Neuronal stem cell (in vitro differentiated cells): ENCODE measurements around the gene BST1.

Experiments
- DNase-seq: peaks from one replicate; pipeline ENCODE4 v3.0.0-alpha.2; 2013; ENCODE audit warnings: low spot score
- H2AFZ ChIP-seq: one replicate; pipeline ENCODE4 v1.6.1; 2013; ENCODE audit warnings: mild to moderate bottlenecking, low read length, inconsistent platforms
- H2AK5ac ChIP-seq: 2 replicates; pipeline ENCODE4 v1.6.1; 2013; ENCODE audit warnings: low read depth, mild to moderate bottlenecking, inconsistent platforms, low read length, moderate library complexity, mixed read lengths
- H2BK120ac ChIP-seq: 2 replicates; pipeline ENCODE4 v1.6.1; 2013; ENCODE audit warnings: low read depth, mild to moderate bottlenecking, inconsistent platforms, low read length, moderate library complexity, mixed read lengths
- H2BK12ac ChIP-seq: one replicate; pipeline ENCODE4 v1.6.1; 2013; ENCODE audit warnings: low read length, inconsistent platforms
- H2BK15ac ChIP-seq: 2 replicates; pipeline ENCODE4 v1.6.1; 2013; ENCODE audit warnings: mild to moderate bottlenecking, low read length, inconsistent platforms, mixed read lengths
- H2BK5ac ChIP-seq: one replicate; pipeline ENCODE4 v1.6.1; 2013; ENCODE audit warnings: inconsistent platforms, mild to moderate bottlenecking, low read length, moderate library complexity
- H3K14ac ChIP-seq: one replicate; pipeline ENCODE4 v1.6.1; 2013; ENCODE audit warnings: low read length, inconsistent platforms
- H3K18ac ChIP-seq: 2 replicates; pipeline ENCODE4 v1.6.1; 2013; ENCODE audit warnings: low read length, inconsistent platforms
- H3K23ac ChIP-seq: 2 replicates; pipeline ENCODE4 v1.6.1; 2013; ENCODE audit warnings: low read depth, mild to moderate bottlenecking, mixed read lengths, low read length, inconsistent platforms; ENCODE audit not compliant: poor library complexity
- H3K27ac ChIP-seq: replicated peaks from 3 replicates; pipeline ENCODE4 v1.5.1; 2013; ENCODE audit warnings: low read length, inconsistent platforms
- H3K27me3 ChIP-seq, 3 experiments: 2 replicates each; pipeline ENCODE4 v1.6.1; 2013; ENCODE audit warnings: low read length in 3 of 3, mild to moderate bottlenecking in 2 of 3, inconsistent platforms in 1 of 3, low read depth in 1 of 3, mixed read lengths in 1 of 3, moderate library complexity in 1 of 3; ENCODE audit not compliant: control insufficient read depth in 3 of 3, insufficient read depth in 3 of 3
- H3K36me3 ChIP-seq, 2 donors: replicated peaks in 1 of 2; 2 replicates each; pipeline ENCODE4 v1.6.1; 2013; ENCODE audit warnings: low read length in 2 of 2; ENCODE audit not compliant: control insufficient read depth in 2 of 2, insufficient read depth in 2 of 2
- H3K4ac ChIP-seq: 2 replicates; pipeline ENCODE4 v1.6.1; 2013; ENCODE audit warnings: inconsistent platforms, mild to moderate bottlenecking, low read length, moderate library complexity
- H3K4me1 ChIP-seq, 2 donors: 1 replicate in 1 of 2; 2 replicates in 1 of 2; pipeline ENCODE4 v1.6.1; 2013; ENCODE audit warnings: low read length in 2 of 2, low read depth in 1 of 2; ENCODE audit not compliant: control insufficient read depth in 2 of 2, insufficient read depth in 1 of 2
- H3K4me2 ChIP-seq: one replicate; pipeline ENCODE4 v1.6.1; 2013; ENCODE audit warnings: mild to moderate bottlenecking, low read length, inconsistent platforms; ENCODE audit not compliant: insufficient read depth, poor library complexity, severe bottlenecking
- H3K4me3 ChIP-seq, 2 donors: 2 replicates each; pipeline ENCODE4 v1.5.1; 2013; ENCODE audit warnings: low read length in 2 of 2, mild to moderate bottlenecking in 2 of 2, inconsistent platforms in 1 of 2, moderate library complexity in 1 of 2
- H3K79me1 ChIP-seq: one replicate; pipeline ENCODE4 v1.6.1; 2013; ENCODE audit warnings: low read depth, mild to moderate bottlenecking, inconsistent platforms, low read length, moderate library complexity
- H3K9ac ChIP-seq: one replicate; pipeline ENCODE4 v1.6.1; 2013; ENCODE audit warnings: mild to moderate bottlenecking, low read depth, low read length, inconsistent platforms; ENCODE audit not compliant: poor library complexity
- H3K9me3 ChIP-seq, 2 donors: replicated peaks in 1 of 2; 2 replicates each; pipeline versions ENCODE3 to v1.6.1; 2013; ENCODE audit warnings: low read length in 2 of 2, mild to moderate bottlenecking in 2 of 2, inconsistent platforms in 1 of 2, low read depth in 1 of 2, mixed read lengths in 1 of 2, moderate library complexity in 1 of 2; ENCODE audit not compliant: control insufficient read depth in 2 of 2, insufficient read depth in 1 of 2
- H4K8ac ChIP-seq: one replicate; pipeline ENCODE4 v1.6.1; 2013; ENCODE audit warnings: low read depth, mild to moderate bottlenecking, inconsistent platforms, low read length, moderate library complexity
- H4K91ac ChIP-seq: one replicate; pipeline ENCODE4 v1.6.1; 2013; ENCODE audit warnings: low read length, low read depth, mild to moderate bottlenecking, inconsistent platforms; ENCODE audit not compliant: poor library complexity
- WGBS, 2 donors: extraction: QIAGEN DNeasy Blood & Tissue Kit; methylation state at CpG; one replicate each; pipeline ENCODE4 v1.1.7; 2013; ENCODE audit warnings: missing lambda C conversion rate in 2 of 2, mixed read lengths in 1 of 2; ENCODE audit not compliant: insufficient read length in 2 of 2, insufficient replicate concordance in 1 of 2; ENCODE audit errors: extremely low coverage in 2 of 2; 5-methylcytosine and 5-hydroxymethylcytosine counted together

The BST1 gene

GRCh38 chr4:15676039-15676438, 26.8 kb upstream of the BST1 start:
- Histone ChIP-seq H3K4me3 (no peak overlapping the region), H3K9me3 (peaks cover 0 to 29% of the 10 kb centered on the region in 2 donors), H3K4ac (no peak overlapping the region), H2BK120ac (no peak overlapping the region), H3K4me1 (no peaks in the 10 kb centered on the region), H4K91ac (no peak overlapping the region), H2BK15ac (no peak overlapping the region), H2BK5ac (no peak overlapping the region), H3K79me1 (peaks cover 4% of the 10 kb centered on the region), H2AK5ac (no peak overlapping the region), H4K8ac (no peak overlapping the region), H3K23ac (no peak overlapping the region), H3K9ac (no peak overlapping the region), H3K27ac (no peak overlapping the region), H3K18ac (no peak overlapping the region), H3K27me3 (no peaks in the 10 kb centered on the region), H3K14ac (no peak overlapping the region), H3K4me2 (no peak overlapping the region), H2BK12ac (no peak overlapping the region), H2AFZ (no peak overlapping the region), H3K36me3 (peaks cover 2 to 67% of the 10 kb centered on the region in 2 donors)
- WGBS, 2 donors: no CpG with 5 or more reads among the region's 1 CpG
- no peak for DNase-seq

GRCh38 chr4:15676899-15677298, 26.0 kb upstream of the BST1 start:
- no peak overlapping the region for H2BK120ac ChIP-seq
- H4K8ac ChIP-seq: no peak overlapping the region
- DNase-seq: no peak
- no peak overlapping the region for H2BK12ac ChIP-seq
- no peak overlapping the region for H2AK5ac ChIP-seq
- H3K4me2 ChIP-seq: no peak overlapping the region
- H3K27ac ChIP-seq: no peak overlapping the region
- H3K36me3 ChIP-seq: peaks cover 2 to 58% of the 10 kb centered on the region in 2 donors
- H3K9me3 ChIP-seq: peaks cover 0 to 29% of the 10 kb centered on the region in 2 donors
- no peaks in the 10 kb centered on the region for H3K27me3 ChIP-seq
- no peak overlapping the region for H2BK5ac ChIP-seq
- H3K23ac ChIP-seq: no peak overlapping the region
- H2AFZ ChIP-seq: no peak overlapping the region
- H3K14ac ChIP-seq: no peak overlapping the region
- no CpG with 5 or more reads among the region's 6 CpGs for WGBS, 2 donors
- no peak overlapping the region for H3K4me3 ChIP-seq
- H2BK15ac ChIP-seq: no peak overlapping the region
- no peak overlapping the region for H4K91ac ChIP-seq
- H3K4me1 ChIP-seq: no peaks in the 10 kb centered on the region
- H3K18ac ChIP-seq: no peak overlapping the region
- H3K79me1 ChIP-seq: peaks cover 4% of the 10 kb centered on the region
- no peak overlapping the region for H3K4ac ChIP-seq
- H3K9ac ChIP-seq: no peak overlapping the region

GRCh38 chr4:15677507-15677988, 25.3 kb upstream of the BST1 start:
- WGBS, 2 donors: no CpG with 5 or more reads among the region's 2 CpGs

GRCh38 chr4:15681067-15681371, 21.8 kb upstream of the BST1 start:
- Histone ChIP-seq H3K79me1 (peaks cover 2% of the 10 kb centered on the region), H3K18ac (peak overlapping the region; percentile 89), H3K9ac (peak overlapping the region; percentile 88), H2BK15ac (peak overlapping the region; percentile 63), H3K4me2 (peak overlapping the region; percentile 48), H2AK5ac (no peak overlapping the region), H4K91ac (no peak overlapping the region), H3K23ac (peak overlapping the region; percentile 26), H2BK5ac (peak overlapping the region; percentile 87), H3K4ac (no peak overlapping the region), H2BK12ac (no peak overlapping the region), H3K36me3 (peaks cover 1 to 61% of the 10 kb centered on the region in 2 donors), H3K27ac (peak overlapping the region; percentile 99), H4K8ac (no peak overlapping the region), H3K9me3 (peaks cover 0 to 29% of the 10 kb centered on the region in 2 donors), H2BK120ac (peak overlapping the region; percentile 82), H3K4me3 (peak overlapping the region; percentile 77 to 91), H3K14ac (no peak overlapping the region), H3K4me1 (peaks cover 0 to 11% of the 10 kb centered on the region in 2 donors), H2AFZ (peak overlapping the region; percentile 88), H3K27me3 (no peaks in the 10 kb centered on the region)
- no peak for DNase-seq
- no CpG with 5 or more reads among the region's 14 CpGs for WGBS, 2 donors

More at GRCh38 chr4:15677507-15677988, 25.3 kb upstream of the BST1 start:
- H3K27me3 ChIP-seq: no peaks in the 10 kb centered on the region
- peaks cover 4% of the 10 kb centered on the region for H3K79me1 ChIP-seq
- peaks cover 0 to 52% of the 10 kb centered on the region in 2 donors for H3K36me3 ChIP-seq
- no peak overlapping the region for H3K18ac ChIP-seq
- no peak overlapping the region for H3K27ac ChIP-seq
- H3K4me3 ChIP-seq: no peak overlapping the region
- no peak overlapping the region for H2BK12ac ChIP-seq
- no peak for DNase-seq
- no peak overlapping the region for H4K91ac ChIP-seq
- no peak overlapping the region for H3K23ac ChIP-seq
- no peak overlapping the region for H3K9ac ChIP-seq
- no peak overlapping the region for H3K4ac ChIP-seq
- peaks cover 0 to 29% of the 10 kb centered on the region in 2 donors for H3K9me3 ChIP-seq
- H2BK120ac ChIP-seq: no peak overlapping the region
- H3K4me1 ChIP-seq: no peaks in the 10 kb centered on the region
- no peak overlapping the region for H2AFZ ChIP-seq
- no peak overlapping the region for H3K4me2 ChIP-seq
- H2AK5ac ChIP-seq: no peak overlapping the region
- H2BK15ac ChIP-seq: no peak overlapping the region
- H3K14ac ChIP-seq: no peak overlapping the region
- no peak overlapping the region for H2BK5ac ChIP-seq
- H4K8ac ChIP-seq: no peak overlapping the region
